GM19025 (cell line): ENCODE results near the gene DNAAF2.
A peak's percentile ranks its signal among the peaks of the same experiment; 100 is the strongest.
"Not testable (repeated sequence)": the region's sequence is repeated elsewhere in the genome, so short reads cannot be mapped to it uniquely, and the experiment has no call there.

Source experiments
- ATAC-seq: cut with Tn5 transposase; IDR thresholded peaks from one replicate; pipeline ENCODE4 v1.9.1; 2021; ENCODE audit warnings: mild to moderate bottlenecking, low read depth, moderate library complexity; ENCODE audit not compliant: unreplicated experiment

Gene DNAAF2, protein sequence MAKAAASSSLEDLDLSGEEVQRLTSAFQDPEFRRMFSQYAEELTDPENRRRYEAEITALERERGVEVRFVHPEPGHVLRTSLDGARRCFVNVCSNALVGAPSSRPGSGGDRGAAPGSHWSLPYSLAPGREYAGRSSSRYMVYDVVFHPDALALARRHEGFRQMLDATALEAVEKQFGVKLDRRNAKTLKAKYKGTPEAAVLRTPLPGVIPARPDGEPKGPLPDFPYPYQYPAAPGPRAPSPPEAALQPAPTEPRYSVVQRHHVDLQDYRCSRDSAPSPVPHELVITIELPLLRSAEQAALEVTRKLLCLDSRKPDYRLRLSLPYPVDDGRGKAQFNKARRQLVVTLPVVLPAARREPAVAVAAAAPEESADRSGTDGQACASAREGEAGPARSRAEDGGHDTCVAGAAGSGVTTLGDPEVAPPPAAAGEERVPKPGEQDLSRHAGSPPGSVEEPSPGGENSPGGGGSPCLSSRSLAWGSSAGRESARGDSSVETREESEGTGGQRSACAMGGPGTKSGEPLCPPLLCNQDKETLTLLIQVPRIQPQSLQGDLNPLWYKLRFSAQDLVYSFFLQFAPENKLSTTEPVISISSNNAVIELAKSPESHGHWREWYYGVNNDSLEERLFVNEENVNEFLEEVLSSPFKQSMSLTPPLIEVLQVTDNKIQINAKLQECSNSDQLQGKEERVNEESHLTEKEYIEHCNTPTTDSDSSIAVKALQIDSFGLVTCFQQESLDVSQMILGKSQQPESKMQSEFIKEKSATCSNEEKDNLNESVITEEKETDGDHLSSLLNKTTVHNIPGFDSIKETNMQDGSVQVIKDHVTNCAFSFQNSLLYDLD

DNA sequence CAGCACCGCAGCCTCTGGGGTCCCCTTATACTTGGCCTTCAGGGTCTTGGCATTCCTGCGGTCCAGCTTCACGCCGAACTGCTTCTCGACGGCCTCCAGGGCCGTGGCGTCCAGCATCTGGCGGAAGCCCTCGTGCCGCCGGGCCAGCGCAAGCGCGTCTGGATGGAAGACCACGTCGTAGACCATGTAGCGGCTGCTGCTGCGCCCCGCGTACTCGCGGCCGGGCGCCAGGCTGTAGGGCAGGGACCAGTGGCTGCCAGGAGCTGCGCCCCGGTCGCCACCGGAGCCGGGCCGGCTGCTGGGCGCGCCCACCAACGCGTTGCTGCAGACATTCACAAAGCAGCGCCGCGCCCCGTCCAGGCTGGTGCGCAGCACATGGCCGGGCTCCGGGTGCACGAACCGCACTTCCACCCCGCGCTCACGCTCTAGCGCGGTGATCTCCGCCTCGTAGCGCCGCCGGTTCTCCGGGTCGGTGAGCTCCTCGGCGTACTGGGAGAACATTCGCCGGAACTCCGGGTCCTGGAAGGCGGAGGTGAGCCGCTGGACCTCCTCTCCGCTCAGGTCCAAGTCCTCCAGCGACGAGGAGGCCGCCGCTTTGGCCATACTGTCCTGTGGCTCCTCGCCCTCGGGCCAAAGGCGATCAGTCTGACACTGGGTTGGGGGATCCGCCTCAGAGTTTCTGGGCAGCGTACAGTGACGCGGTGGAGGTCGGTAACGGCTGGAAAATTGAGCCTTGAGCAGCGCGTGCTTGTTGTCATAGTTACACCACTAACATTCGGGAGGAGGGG, at the start of gene DNAAF2:
TSS of gene DNAAF2 (minus strand) at position 698 of the 788 bp plus-strand sequence. CDS start at position 603, 95 bp downstream.
- ATAC-seq: peak; percentile 21

GRCh38 chr14:49679271-49679670, 44.2 kb upstream of the DNAAF2 start:
- no peak for ATAC-seq

DNA sequence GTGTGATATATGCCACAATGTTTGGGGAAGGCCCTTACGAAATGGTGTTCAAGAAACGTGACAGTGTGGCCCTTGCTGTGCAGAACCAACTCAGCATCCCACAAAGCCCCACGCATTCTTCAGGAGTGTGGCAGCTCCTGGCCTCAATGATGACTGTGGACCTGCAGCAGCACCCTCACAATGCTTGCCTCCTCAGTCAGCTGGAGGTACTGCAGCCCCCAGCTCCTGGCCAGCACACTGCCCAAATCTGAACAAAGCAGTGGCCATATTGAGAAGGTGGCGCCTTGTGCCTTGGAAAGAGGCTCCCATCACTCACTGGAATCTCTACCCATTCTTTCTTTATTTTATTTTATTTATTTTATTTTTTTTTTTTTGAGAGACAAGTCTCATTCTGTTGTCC, 42.6 kb upstream of the DNAAF2 start:
- ATAC-seq: no peak

- ATAC-seq: no peak
Observed at GRCh38 chr14:49673586-49673985, 38.5 kb upstream of the DNAAF2 start.

DNA sequence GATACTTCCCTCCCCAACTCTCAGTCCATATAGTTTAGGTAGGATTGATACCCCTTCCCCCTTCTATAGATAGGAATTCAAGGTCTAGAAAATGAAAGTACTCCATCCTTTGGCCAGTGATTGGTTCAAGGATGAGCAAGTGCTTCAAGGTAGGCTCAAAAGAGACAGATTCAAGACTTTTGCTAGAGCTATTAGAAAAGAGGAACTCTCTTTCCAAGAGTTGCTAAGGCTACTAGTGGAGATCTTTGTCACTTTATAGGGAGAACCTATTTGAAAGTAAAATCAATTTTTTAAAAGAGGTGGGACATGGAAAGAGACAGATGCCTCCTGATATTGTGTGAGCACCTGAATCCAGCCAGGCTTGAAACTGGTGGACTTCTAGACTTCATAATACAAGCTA, 35.4 kb upstream of the DNAAF2 start:
- ATAC-seq: no peak

DNA sequence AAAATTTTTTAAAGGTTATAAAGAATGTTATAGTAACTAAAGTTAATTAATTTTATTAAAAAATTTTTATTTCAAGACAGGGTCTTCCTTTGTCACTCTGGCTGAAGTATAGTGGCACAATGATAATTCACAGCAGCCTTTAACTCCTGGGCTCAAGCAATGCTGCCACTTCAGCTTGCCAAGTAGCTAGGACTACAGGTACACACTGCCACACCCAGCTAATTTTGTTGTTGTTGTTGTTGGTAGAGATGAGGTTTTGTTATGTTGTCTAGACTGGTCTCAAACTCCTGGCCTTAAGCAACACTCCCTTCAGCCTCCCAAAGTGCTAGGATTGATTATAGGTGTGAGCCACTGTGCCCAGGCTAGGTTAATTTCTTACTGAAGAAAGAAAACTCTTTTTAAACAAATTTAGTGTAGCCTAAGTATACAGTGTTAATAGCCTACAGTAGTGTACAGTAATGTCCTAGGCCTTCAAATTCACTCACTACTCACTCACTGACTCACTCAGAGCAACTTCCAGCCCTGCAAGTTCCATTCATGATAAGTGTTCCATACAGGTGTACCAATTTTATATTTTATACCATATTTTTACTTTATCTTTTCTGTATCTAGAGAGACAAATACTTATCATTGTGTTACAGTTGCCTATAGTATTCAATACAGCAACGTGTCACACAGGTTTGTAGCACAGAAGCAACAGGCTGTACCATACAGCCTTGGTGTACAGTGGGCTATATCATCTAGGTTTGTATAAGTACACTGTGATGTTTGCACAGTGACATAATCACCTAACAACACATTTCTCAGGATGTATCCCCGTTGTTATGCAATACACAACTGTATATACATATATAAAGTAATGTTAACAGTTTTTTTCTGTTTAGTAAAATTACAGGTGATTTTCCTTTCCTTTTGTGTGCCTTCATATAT, 24.7 kb upstream of the DNAAF2 start:
- ATAC-seq: no peak

DNA sequence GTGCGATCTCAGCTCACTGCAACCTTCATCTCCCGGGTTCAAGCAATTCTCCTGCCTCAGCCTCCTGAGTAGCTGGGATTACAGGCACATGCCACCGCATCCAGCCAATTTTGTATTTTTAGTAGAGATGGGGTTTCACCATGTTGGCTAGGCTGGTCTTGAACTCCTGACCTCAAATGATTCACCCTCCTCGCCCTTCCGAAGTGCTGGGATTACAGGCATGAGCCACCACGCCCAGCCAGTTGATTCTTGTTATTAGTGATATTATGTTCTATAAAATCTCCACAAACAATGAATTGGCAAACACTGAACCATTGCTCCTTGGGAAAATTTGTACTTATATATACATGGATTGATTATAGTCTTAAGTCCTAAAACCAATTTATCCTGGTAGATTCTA, 22.5 kb upstream of the DNAAF2 start:
- ATAC-seq: not testable (repeated sequence)

- ATAC-seq: no peak
Observed at GRCh38 chr14:49654511-49654910, 19.5 kb upstream of the DNAAF2 start.

- ATAC-seq: no peak
Observed at GRCh38 chr14:49653508-49653907, 18.5 kb upstream of the DNAAF2 start.

DNA sequence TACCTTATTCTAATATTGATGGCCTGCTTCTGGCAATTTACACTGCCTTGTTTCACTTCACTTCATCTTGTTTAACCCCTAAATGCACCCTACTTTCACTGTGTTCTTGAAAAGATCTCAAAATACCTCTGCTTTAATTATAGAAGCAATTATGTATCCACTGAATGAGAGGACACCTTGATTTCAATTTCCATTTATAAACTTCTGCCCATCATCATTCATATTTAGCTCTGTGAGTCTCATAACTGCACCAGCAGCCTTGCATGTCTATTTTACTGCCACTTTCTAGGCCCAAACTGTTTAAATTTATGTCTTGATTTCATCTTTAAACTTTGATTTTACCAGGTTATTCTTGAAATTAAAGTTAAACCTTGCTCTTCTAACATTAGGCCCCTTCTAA, 7.1 kb upstream of the DNAAF2 start:
- ATAC-seq: no peak

DNA sequence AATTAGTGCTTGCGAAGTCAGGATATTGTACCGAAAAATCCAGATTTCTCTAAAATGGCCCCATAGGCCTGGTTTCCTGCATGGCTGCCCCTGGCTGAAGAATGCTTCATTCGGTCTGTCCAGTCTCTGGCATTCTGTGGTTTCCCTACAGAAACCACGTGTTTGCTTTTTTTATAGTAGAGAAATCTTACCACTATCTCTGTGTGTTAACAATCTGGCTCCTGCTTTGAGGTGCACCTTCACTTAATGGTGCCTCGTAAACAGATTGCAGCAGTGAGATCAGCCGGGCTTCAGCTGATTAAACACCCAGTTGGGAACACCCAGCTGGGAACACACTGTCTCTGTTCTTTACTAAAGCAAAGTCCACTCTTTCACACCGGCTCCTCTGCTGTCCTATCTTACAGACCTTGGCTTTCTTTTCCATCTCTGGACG, 6.7 kb upstream of the DNAAF2 start:
- no peak for ATAC-seq

DNA sequence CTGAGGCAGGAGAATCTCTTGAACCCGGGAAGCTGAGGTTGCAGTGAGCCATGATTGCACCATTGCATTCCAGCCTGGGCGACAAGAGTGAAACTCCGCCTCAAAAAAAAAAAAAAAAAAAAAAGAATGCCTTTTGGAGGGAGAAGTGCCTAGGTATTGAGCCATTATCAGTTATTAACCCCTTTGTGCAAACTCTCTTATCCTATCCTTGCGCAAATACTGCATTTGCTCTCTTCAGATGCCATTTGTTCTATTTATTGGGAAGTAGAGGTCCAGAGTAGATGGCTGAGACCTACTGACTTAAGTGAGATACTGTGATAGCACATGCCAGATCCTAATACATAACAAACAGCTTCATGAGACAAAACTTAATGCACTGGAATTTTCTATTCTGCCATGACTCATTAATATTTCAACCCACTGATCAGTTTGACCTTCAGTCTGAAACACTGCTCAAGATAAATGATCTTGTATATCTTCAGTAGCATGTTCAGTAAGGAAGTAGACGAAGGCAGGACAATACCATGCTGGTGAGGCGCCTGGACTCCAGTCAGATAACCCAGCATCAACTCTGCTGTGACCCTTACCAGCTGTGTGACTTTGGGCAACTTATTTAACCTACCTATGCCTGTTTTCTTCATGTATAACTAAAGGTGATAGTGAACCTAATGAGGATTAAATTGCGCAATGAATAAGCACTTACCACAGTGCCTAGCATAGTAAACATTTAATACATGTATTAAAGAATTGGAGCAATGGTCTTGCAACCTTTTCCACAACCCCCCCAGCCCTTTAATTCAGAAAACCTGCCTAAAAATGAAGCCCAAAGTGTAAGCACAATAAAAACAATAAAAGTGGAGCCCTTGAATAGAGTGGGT, 5.7 kb upstream of the DNAAF2 start:
- ATAC-seq: no peak

DNA sequence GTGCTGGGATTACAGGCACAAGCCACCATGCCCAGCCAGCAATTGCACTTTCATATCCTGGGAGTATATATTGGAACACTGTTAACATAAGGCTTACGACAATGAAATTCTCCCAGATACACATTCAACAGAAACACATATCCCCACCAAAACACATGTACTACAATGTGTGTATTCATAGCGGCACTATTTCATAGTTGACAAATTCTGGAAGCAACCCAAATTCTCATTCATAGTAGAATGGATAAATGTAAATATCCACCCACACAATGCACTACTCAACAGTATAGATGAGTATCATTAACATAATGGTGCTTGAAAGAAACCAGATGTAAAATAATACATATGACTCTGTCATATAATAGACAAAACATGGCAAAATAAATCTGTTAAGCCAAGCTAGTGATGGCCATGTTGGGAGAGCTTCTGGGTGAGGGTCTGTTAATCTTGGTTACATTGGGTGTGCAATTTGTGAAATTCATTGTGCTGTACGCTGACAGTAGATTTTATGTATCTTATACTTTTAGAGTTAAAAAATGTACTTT, 2.6 kb upstream of the DNAAF2 start:
- ATAC-seq: no peak

DNA sequence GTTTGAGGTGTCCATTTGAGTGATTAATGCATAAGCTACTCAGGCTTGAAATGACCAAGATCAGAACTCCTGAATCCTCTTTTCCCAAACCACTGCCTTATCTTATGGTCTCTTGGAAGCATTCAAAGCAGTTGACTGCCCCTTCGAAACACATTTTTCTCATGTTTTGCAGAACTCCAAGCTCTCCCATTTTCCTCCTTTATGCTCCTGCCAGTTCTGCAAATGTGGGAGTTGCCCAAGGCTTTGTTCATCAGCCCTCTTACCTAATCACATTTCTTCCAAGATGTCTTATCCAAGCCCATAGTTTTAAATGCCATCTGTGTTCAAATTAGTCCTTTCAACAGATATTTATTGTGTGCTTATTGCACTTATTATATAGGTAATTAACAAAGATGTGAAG, 1.8 kb upstream of the DNAAF2 start:
- no peak for ATAC-seq

DNA sequence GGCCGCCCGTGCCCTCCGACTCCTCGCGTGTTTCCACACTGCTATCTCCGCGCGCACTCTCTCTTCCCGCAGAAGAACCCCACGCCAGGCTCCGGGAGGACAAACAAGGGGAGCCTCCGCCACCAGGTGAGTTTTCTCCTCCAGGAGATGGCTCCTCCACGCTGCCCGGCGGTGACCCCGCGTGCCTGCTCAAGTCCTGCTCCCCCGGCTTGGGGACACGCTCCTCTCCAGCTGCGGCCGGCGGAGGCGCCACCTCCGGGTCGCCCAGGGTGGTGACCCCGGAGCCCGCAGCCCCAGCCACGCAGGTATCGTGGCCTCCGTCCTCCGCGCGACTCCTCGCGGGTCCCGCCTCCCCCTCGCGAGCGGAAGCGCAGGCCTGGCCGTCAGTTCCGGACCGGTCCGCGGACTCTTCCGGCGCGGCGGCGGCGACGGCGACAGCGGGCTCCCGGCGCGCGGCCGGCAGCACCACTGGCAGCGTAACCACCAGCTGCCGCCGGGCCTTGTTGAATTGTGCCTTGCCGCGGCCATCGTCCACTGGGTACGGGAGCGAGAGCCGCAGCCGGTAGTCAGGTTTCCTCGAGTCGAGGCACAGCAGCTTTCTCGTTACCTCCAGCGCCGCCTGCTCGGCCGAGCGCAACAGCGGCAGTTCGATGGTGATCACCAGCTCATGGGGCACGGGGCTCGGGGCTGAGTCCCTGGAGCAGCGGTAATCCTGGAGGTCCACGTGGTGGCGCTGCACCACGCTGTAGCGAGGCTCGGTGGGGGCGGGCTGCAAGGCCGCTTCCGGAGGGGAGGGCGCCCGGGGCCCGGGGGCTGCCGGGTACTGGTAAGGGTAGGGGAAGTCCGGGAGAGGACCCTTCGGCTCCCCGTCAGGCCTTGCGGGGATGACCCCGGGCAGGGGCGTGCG, 1.2 kb downstream of the DNAAF2 start:
- peak; percentile 77 for ATAC-seq

- no peak for ATAC-seq
Observed at GRCh38 chr14:49623941-49624839, 10.9 kb downstream of the DNAAF2 start.

GRCh38 chr14:49623387-49623786, 11.7 kb downstream of the DNAAF2 start:
- ATAC-seq: no peak
